PC-3 (cell line): ENCODE results near the gene GPX5.

ENCODE experiments used
- EZH2phosphoT487 ChIP-seq: fragments of 300-600 bp; sonication (generic); IDR thresholded peaks from 2 replicates; pipeline ENCODE4 v1.6.1; 2018; ENCODE audit warnings: mild to moderate bottlenecking, antibody characterized with exemption, low read length, borderline replicate concordance
- TF ChIP-seq, protein P1 (sequence below): fragments of 300-600 bp; sonication (generic); conservative IDR thresholded peaks from 2 replicates; pipeline ENCODE4 v1.5.1; 2017; ENCODE audit warnings: antibody characterized with exemption, low read depth, mild to moderate bottlenecking, low read length

DNA sequence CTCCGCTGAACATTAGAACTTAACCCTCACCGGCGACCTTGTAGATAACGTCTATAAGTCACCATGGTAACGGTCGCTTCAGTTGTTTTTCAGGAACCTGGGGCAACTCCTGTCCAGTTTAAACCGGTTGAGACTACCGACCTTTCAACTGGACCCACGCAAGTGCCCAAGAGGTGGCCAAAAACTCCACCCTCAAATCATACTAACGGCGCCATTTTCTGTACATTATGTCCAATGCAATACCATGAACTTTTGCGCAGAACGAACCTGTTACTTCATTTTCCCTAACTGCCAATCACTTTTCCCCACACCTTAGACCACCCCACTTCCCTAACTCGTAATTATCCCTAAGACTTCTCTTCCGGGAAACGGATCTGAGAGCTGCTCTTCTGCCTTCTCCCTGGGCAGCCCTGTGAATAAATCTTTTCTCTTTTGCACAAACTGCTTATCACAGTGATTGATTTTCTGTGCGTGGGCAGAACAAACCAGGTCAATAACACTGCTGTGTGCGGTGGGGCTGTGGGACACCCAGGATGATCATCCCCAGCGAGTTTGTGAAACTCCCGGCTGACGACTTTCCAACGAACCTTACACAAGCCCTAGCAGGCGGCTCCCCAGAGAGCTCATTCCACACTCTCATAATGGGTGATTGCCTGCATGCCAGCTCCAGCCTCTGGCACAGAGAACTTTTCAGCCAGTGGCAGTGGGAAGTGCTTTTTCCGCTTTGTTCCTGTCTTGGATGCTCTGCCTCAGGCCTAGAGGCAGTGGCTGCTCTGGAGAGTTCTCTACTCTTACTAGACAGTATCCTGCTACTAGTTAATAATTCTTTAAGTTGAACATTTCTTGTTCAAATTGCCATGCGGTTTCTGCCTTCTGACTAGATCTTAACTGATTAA lies 28.6 kb downstream of the GPX5 start:
- no peak for TF ChIP-seq EZH2phosphoT487
- TF ChIP-seq, protein P1, sequence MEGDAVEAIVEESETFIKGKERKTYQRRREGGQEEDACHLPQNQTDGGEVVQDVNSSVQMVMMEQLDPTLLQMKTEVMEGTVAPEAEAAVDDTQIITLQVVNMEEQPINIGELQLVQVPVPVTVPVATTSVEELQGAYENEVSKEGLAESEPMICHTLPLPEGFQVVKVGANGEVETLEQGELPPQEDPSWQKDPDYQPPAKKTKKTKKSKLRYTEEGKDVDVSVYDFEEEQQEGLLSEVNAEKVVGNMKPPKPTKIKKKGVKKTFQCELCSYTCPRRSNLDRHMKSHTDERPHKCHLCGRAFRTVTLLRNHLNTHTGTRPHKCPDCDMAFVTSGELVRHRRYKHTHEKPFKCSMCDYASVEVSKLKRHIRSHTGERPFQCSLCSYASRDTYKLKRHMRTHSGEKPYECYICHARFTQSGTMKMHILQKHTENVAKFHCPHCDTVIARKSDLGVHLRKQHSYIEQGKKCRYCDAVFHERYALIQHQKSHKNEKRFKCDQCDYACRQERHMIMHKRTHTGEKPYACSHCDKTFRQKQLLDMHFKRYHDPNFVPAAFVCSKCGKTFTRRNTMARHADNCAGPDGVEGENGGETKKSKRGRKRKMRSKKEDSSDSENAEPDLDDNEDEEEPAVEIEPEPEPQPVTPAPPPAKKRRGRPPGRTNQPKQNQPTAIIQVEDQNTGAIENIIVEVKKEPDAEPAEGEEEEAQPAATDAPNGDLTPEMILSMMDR = no peak
